Retinal pigment epithelial cell (primary cell): Measurements from ENCODE around the gene STARD10.

Experiments used
- DNase-seq: peaks from one replicate; pipeline ENCODE4 v3.0.0-alpha.2; 2010; ENCODE audit warnings: low read depth
- H3K4me3 ChIP-seq: 2 replicates; pipeline ENCODE4 v1.5.1; 2011; ENCODE audit warnings: mild to moderate bottlenecking, low read length, control low read depth, moderate library complexity
- CTCF ChIP-seq: conservative IDR thresholded peaks from 2 replicates; pipeline ENCODE4 v1.5.1; 2011; ENCODE audit warnings: low read depth, low read length, control low read depth, inconsistent platforms

The STARD10 gene

GRCh38 chr11:72781313-72782080, 12.3 kb downstream of the STARD10 start:
- H3K4me3 ChIP-seq: peak overlapping the region; percentile 32
- no peak for DNase-seq
- no peak for TF ChIP-seq CTCF

DNA sequence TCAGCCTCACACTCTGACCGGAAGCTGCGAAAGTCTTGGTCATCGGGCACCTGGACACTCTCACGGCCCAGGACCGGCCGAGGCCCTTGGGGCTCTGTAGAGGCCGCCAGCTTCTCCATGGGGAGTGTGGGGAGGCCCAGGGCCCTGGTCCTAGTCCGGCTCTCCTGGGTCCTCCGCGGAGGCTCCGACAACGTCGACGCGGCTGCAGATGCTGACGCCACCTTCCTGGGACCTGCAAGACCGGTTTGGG, 12.9 kb downstream of the STARD10 start:
- no peak for DNase-seq
- no peak for TF ChIP-seq CTCF
- H3K4me3 ChIP-seq: peak overlapping the region; percentile 29

DNA sequence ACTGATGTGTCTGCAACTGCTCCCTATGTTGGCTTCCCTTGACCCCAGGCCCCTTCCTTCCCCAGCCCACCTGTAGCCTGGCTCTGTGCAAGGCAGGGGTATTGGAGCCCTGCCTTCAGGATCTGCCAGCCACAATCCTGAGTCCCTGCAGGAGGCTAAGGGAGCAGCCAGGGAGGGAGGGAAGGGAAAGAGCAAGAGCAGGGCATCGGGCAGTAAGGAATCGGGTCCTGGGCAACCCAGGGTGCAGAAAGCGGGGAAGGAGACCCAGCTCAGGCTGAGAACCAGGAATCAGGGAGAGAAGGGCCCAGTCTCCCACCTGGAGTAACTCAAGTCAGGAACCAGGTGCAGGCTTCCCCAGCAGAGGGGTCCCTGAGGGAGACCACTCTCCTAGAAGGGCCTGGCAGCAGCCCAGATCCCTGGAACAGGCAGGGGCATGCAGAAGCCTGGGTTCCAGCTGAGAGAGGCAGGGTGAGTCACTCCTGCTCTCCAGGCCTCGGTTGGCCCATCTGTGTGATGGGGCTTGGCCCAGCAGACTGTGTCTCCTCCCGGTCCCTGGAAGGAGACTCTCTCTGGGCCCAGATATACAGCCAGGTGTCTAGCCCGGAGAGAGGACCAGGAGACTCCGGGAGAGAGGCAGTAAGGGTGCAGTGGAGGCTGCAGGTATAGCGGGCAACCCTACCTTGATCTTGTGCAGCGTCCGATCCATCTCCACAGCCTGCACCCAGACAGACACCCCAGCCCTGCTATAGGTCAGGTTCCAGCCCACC, 13.4 kb downstream of the STARD10 start:
- H3K4me3 ChIP-seq: peak overlapping the region; percentile 29
- no peak for TF ChIP-seq CTCF
- no peak for DNase-seq

DNA sequence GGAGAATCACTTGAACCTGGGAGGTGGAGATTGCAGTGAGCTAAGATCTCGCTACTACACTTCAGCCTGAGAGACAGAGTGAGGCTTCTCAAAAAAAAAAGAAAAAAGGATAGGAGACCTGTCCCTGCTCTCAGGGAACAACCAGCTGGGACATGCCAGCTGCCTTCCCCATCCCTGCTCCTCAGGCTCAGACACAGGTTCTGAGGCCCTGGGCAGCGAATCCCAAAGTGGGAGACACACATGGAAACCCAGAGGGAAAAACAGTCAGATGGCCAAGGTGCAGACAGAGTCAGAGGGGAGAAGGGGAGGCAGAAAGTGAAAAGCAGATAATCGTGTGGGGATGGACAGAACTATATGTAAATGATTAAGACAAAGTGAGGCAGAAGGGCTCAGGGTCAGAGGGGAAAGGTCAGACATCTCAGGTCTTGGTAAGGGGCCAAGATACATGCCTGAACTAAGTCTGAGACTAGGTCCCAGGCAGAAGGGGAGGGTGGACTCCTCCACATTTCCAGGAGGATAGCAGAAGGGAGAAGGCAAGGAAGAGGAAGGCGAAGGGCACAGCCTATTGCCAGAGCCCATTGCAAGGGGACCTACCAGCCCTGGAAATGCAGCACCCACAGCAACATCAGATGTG, 14.2 kb downstream of the STARD10 start:
- no peak for TF ChIP-seq CTCF
- H3K4me3 ChIP-seq: no peak overlapping the region
- no peak for DNase-seq

- no peak for DNase-seq
- H3K4me3 ChIP-seq: no peak overlapping the region
- TF ChIP-seq CTCF: no peak
Observed at GRCh38 chr11:72778535-72779494, 15.0 kb downstream of the STARD10 start.

- TF ChIP-seq CTCF: no peak
- DNase-seq: no peak
- no peak overlapping the region for H3K4me3 ChIP-seq
Observed at GRCh38 chr11:72777755-72778278, 16.0 kb downstream of the STARD10 start.
